Sigmoid colon (tissue), 4 donors: ENCODE results near the gene SWAP70.

Experiments
- CTCF ChIP-seq, 4 experiments: fragments of 450-650 bp in 3 of 4; fragments of 200-600 bp in 1 of 4; IDR thresholded peaks; one replicate each; pipeline ENCODE4 v1.5.1; 2016 to 2019; ENCODE audit warnings: antibody characterized with exemption in 4 of 4, mild to moderate bottlenecking in 3 of 4, moderate library complexity in 2 of 4
- EP300 ChIP-seq, 4 donors: sonication (generic); formaldehyde crosslinking; IDR thresholded peaks; one replicate each; pipeline ENCODE4 v1.6.1; 2017; ENCODE audit warnings: antibody characterized with exemption in 4 of 4
- POLR2A ChIP-seq, 2 donors: fragments of 450-650 bp; IDR thresholded peaks; one replicate each; pipeline ENCODE4 v1.6.1; 2016; ENCODE audit warnings: antibody characterized with exemption in 2 of 2, mild to moderate bottlenecking in 2 of 2, moderate library complexity in 2 of 2
- POLR2AphosphoS5 ChIP-seq, 4 donors: sonication (generic); formaldehyde crosslinking; IDR thresholded peaks; one replicate each; pipeline ENCODE4 v1.6.1; 2017; ENCODE audit warnings: antibody characterized with exemption in 4 of 4

- TF ChIP-seq CTCF (IDR thresholded peaks at IDR 0.05) (no peak), POLR2A (IDR thresholded peaks at IDR 0.05) (no peak), EP300 (IDR thresholded peaks at IDR 0.05) (no peak), POLR2AphosphoS5 (IDR thresholded peaks at IDR 0.05) (no peak)
Observed at GRCh38 chr11:9784602-9785315, 120.9 kb downstream of the SWAP70 start.
